Suppressor macrophage (primary cell): Measurements from ENCODE around the gene PHACTR2.
A peak's percentile ranks its signal among the peaks of the same experiment; 100 is the strongest.

Experiments used
- DNase-seq, 4 experiments: peaks; one replicate each; pipeline ENCODE4 v3.0.0-alpha.2; 2020 to 2022

The PHACTR2 gene

DNA sequence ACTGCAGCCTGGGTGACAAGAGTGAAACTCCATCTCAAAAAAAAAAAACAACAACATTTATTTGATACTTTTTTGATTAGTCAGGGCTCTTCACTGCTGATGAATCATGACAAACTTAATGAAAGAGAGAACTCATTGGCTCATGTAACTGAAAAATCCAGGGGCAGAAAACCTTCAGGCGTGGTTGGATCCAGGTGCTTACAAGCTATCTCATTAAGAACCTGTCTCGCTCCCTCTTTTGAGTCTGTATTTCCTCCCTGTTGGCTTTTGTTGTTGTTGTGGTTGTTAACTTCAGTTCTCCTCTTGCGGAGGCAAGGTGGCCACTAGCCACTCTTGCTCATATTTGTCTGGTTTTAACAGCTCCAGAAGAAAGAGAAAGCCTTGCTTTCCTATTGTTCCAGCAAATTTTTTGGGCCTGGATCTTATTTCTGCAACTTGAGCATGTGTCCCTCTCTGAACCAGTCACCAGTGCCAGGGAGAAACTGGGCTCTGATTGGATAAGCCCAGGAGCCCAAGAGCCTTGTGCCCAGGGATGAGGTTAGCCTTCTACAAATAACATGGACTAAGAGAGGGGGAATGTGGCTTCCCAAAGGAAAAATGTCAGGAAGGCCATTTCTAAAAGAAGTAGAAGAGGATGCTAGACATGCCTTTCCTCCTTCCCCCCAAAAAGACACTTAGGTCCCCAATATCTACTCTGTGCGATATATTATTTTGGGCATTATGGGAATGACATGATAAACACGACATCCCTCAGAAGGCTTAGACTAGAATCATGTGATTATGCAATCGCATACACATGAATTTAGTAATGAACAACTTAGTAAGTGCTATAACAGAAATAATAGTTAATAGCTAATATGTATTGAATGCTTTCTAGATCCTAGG is 64.5 kb downstream of the PHACTR2 start:
- DNase-seq, result peak in 1 of 4 experiments; percentile 4

DNA sequence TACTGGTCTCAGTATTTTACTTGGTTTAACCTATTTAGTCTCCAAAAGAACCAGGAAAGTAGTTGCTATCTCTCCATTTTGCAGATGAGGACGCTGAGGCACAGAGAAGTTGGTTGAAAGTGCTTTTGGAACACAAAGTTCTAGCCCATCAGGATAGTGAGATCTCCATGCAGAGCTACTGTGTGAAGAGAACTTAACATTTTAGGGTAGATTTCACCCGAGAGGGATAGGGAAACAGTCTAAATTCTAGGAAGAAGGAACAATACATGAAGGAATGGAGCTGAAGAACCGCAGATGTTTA is 65.1 kb downstream of the PHACTR2 start:
- DNase-seq, result no peak

DNA sequence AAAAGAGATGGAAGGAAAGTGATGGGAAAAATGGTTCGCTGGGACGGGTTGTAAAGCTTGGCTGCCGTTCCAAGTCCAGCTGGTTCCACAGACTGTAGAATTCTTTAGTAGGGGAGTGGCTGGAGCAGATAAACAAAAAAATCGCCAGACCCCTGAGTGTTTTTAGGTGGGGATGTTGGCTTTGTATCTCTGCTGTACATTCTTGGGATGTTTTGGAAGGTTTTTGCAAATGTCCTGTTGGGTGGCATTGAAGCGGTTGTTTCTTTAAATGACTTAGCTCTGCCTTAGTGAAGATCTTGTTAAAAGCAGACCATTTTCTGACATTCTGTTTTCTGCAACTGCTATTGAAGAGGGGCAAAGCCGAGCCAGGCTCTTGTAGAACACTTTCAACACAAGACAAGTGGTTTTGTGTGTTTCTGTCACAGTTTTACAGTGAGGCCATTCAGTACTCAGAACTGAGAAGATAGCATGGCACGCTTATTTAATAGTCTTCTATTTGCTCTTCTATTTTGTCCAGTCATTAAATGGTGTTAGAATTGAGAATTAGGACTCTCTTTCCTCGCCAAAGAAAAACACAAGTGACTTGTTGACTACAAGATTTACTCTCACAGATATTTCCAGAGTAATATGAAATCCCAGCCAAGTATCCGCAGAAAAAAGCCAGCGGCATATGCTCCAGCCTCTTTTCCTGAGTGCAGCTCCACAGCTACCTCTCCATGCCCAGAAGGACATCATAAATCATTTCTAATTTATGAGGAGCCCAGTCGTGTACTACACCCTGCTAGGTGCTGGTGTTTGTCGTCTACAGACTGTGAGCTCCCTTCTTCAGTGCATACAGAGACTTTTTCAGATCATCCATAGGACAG is 65.8 kb downstream of the PHACTR2 start:
- DNase-seq, result no peak

DNA sequence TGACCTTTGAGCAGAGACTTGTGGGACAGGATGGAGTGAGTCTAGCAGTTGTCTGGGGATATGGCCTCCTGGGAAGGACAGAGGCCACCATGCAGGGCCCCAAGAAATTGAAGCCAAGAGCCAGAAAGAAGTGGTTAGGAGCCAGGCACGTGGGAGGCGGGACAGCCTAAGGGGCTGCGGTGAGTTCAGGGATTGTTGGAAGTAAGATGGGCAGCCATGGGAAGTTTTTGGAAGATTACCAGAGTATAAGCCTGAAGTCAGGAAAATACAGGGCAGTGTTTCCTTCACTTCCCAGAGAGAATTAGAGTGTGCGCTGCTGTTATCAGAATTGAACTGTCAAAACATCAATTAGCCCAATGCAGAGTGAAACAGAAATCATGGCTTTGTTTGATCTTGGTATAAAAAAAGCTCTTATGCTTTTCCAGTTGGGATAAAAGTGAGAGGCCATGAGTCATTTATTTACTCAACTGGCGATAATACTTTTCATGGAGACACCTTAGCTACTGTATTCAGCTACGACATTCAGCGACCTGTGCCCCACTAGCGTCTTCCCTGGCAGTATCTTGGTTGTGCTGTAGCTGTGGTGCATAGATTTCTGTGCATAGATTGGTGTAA is 66.9 kb downstream of the PHACTR2 start:
- DNase-seq, result no peak

DNA sequence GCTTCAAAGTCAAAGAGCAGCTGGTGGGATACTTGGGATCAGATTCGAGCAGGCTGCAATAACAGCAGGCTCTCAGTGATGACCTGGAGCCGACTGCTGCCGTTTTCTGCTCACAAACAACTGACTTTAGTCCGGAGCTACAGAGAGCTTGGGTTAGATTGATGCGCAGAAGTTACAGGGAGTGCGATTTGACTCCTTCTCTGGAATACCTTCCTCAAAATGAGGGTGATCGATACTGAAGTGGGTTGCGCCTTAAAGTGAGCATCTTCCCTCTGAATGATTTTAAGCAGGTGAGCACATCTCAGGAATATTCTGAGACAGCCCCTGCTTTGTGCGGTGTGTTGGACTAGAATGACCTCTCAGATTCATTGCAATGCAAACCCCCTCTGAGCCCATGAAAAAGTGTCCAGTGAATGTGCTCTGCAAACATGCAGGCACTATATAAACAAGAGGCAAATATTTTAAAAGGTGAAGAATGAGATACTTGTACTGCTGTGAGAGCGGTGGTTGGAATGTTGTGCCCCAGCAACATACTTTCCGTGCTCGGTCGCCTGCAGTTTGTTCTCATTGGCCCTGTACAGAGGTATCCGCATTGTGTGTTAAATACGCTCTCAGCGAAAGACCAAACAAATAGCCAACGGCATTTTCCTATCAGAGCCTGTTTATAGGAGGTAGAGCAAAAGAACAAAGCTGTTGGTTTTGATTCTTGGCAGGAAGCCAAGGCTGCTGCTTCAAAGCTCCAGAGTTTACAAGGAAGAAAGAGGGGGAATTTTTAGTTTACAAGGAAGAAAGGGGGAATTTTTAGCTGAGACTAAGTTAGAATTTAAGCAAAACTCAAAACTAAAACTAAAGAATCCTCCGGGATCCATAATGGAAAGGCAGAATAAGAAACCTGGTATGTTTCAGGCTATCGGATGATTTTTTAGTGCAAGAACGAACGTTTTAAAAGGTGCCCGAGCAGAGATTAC is 67.7 kb downstream of the PHACTR2 start:
- DNase-seq, result no peak

DNA sequence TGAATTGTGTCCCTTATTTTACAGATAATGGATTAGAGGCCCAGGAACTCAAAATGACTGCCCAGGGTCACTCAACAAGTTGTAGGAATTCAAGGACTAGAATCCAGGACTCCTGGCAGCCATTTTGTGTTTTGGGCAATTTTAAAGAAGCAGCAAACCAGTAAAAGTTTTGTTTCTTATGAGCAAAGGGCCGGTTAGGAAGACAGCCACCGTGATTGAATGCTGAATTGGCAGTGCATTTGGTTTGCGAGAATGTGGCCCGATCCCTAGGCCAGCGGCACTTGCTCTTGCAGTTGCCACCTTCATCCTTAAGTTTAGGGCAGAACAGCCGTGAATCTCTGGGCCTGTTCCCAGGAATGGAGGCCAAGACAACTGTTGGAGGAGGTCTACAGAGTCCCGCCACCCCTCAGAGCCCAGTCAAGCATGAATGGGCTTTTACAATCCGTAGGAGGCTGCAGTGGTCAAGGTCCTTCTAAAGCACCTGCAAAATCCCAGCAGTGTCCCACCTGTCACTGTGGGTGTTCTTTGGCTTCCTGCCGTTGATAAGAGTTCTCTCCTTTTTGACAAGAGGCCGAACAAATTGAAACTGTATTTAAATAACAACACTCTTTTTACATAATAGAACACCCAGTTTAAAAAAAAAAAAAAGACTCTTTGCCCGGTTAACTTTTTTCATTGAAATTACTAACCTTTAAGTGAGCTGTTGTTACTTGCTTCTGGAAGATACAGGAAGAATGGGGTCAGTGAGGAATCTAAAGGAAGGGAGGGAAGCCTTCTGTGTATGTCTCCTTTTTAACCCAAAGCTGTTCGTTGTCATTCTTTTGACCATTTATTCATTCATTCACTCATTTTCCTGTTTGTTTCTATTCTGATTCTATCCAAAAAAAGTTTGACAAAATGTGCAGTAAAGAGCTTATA is 68.7 kb downstream of the PHACTR2 start:
- no peak for DNase-seq

DNA sequence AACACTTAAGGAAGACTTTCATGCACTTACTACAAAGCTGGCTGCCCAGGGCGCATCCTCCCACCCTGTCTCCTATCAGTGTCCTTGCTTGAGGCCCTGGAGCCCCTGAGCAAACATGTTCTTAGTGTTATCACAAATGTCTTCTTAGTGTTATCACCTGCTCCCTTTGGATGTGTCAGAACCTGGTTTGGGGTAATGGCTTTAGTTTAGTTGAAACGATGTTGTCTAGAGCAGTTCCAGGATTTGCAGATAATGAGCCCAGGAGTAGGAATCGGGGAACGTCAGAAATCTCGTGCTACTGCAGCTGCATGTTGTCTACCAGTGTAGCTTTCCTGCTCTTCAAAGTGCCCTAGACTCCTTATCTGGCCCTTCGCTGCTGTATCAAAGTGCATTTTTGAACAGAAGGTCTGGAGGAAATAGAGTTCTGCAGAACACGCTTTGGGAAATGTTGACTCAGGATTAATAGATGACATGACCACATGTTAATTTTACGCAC is 69.6 kb downstream of the PHACTR2 start:
- DNase-seq, result no peak

DNA sequence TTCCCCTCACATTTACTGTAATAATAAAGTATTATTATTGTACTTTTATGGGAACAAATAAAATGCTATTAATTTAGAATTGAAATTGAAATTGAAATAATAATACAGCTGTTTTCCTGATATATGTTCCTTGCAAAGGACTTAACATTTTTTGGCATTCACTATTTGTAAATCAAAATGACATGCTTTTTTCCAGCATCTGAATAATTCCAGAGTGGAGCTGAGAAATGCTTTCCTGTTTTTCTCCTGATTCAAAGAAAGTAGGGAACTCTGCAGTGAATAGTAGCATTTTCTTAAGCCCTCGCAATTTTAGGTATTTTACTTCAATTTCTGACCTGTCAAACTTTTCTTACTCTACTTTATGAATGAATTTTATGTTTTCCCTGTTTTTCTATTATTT is 72.1 kb downstream of the PHACTR2 start:
- DNase-seq, result no peak

DNA sequence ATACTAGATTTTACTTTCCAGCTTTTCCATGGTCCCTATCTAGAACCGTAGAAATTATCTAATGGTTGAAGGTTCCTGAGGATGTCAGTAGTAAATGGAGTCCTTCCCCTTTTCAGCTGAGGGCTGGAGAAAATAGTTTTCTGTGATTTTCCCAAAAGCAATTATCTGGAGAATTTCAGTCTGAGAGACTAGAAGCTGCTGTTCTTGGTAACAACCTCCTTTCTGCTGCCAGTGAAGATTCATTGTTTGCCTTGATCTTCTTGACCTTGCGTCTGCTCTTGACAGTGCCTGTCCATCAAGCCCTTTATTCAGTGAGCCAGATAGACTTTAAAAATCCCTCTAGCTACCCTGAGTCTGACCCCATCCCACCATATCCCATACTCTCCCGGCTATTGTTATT is 73.1 kb downstream of the PHACTR2 start:
- DNase-seq, result no peak

DNA sequence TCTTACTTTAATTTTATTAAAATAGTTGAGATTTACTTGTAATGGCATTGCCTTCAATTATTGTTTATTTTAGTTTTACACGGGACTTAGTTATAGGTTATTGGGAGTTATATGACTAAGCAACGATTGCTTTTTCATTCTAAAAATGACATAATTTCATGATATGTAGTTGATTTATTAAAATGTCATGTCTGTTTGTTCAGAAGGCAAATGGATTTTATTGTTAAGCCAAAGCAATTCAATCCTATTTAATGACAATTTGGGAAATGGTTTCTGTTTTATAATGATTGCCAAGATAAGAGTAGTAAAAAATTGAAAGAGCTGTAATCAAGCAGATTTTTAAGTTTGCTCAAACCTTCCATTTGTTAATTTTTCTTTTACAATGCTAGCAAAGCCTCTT is 74.7 kb downstream of the PHACTR2 start:
- no peak for DNase-seq

DNA sequence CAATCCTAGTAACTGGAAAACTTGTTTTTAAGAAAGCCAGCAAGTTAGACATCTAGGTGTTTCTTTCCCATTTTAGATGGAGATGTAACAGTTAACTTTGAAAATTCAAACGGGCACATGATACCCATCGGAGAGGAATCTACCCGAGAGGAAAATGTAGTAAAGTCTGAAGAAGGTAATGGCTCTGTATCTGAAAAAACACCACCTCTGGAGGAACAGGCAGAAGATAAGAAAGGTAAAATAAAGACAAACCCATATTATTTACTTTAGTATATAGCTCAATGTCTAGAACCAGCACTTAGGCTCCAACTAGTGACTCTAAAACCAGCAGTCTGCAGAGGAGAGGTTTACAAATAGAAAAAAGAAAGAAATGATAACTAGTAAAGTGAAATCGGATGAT is 75.9 kb downstream of the PHACTR2 start:
- no peak for DNase-seq

DNA sequence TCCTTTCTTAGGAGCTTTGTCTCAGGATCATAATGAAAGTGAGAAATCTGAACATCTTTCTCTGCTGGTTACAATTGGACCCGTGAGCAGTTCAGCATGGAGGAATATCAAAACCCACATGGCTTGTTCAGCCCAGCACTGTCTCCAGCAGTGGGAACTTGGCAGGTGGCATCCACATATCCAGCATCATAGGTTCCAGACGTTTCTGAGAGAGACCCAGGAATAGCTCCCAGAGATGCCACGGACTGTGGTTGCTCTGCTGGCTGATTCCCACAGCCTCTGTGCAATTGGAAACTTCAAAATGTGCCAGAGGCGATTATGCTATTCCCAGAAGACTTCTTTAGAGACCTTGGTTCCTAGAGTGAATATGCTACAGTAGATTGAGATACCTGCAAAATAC is 76.4 kb downstream of the PHACTR2 start:
- DNase-seq, result no peak

DNA sequence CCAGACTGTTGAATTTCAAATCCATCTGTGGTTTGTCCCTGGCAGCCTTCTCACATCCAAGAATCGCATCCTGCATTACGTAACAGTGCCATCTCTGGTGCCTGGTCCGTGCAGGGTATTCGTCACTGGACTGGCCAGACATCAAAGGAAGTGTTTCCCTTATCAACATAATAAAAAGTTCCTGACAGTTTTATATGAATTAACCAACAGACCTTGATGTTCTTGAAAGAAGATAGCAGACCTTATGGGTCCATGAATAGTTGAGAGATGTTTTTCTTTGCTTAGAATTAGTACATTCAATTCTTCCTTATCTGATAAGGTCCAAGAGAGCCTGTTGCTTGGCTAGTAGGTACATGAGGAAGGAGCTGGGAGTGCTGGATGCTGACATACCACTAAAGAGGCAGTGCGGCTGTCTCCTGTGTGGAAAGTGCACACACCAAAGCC is 77.6 kb downstream of the PHACTR2 start:
- no peak for DNase-seq

DNA sequence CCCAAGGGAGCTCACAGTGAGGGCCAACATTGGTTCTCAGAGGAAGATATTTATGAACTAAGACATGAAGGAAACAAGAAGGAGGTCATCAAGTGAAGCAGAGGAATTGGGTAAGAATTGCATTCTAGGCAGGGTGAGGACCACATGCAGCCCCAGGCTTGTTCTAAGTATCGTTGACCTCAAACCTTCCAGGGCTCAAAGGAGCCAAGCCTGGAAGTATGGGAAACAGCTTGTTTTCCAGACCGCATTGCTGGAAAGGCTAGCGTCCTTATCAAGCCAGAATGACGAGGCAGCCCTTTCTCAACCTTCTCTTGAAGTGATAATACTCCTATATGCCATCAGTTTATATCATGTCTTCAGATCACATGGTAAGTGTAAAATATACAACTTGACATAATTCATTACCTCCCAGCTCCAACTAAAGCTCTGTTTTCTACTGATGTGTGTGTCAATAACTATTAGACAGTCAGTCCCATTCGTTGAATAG is 79.6 kb downstream of the PHACTR2 start:
- no peak for DNase-seq

DNA sequence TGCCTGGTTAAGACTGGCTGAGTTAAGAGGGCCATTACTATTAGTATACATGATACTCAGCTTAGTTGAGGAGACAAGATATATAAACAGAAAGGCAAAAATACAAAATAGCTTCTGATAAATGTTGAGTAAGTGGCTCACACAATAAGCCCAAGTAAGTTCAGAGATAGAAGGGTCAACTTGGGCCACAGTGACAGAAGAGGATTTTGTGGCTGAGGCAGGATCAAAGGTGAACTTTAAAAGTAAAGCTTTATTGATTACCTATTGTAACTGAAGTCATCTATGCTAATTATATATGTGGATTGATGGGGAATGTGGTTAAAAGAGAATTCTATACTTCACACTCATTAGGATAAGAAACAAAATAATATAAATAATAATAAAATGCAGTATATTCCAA is 80.8 kb downstream of the PHACTR2 start:
- DNase-seq, result no peak

DNA sequence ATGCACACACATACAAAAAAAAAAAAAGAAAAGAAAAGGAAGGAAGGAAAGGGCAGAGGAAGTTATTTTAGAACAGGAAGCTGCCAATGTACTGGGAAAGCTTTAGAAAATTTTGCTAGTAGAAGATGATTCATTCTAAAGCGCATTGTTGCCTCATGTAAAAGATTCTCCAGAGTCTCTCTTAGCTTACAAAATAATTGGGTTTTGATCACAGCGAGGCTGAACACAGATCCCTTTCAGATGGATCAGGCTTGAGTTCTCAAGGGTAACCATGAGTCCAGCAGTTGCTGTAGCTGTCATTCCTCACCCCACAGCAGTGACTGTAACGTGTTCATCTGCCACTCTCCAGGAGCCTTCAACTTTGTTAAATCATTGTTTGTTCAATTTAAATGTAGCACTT is 81.9 kb downstream of the PHACTR2 start:
- DNase-seq, result peak; percentile 3 to 63 (median 35)

DNA sequence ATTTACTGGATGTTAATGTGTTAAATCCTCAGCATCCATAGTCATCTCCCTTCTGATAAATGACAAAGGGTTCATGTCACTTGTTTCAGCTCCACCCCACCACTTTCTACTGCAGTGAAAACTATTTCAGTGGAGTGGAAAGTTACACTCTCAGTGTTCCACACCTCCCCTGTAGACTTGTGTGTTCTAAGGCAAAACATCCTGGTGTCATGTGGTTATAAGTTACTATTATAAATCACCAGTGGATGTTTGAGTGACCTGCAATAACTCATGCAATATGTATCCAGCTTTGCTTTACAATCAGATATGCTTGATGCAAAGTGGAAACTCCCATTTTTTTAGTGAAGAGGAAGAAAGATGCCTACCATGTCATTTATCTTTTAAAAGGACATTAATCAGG is 83.3 kb downstream of the PHACTR2 start:
- DNase-seq, result no peak

DNA sequence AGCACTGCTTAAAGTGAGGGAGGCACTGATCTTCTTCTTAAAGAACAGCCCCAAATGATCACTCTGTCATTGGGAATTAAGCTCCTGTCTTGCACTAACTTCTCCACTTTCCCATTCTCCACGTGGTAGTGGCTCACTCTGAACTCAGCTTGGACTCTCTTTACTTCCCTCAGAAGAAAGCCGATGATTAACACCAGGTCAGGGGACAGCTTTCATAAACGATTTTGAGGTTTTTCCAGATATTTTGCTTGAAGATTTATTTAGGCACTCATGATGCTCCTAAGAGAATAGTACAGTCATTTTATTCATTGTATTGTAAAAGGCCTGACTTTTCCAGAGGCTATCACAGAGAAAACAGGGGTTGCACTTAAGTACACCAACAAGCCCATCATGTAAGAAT is 84.4 kb downstream of the PHACTR2 start:
- no peak for DNase-seq

DNA sequence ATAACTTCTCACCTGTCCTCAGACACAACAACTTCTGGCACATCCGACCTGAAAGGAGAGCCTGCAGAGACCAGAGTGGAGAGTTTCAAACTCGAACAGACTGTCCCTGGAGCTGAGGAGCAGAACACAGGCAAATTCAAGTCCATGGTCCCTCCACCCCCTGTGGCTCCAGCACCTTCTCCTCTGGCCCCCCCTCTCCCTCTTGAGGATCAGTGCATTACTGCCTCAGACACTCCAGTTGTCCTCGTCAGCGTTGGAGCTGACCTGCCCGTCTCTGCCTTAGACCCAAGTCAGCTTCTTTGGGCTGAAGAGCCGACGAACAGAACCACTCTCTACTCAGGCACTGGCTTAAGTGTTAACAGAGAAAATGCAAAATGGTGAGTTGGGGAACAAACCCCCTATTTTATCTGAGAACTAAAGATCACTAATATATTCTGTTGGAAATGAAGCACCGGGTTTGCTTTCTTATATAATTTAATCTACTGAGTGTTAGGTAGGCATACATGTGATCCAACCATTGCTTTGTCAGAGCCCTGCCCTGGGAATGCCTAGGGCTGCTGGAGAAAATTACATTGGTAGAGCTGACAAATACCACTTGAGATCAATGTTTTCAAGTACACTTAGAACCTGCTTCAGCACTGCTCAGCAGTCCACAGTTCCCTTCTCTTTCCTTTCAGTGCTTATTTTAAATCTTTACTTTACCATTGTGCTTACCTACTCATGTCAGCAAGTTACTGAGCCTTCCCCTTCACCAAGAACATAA is 87.8 kb downstream of the PHACTR2 start:
- no peak for DNase-seq

DNA sequence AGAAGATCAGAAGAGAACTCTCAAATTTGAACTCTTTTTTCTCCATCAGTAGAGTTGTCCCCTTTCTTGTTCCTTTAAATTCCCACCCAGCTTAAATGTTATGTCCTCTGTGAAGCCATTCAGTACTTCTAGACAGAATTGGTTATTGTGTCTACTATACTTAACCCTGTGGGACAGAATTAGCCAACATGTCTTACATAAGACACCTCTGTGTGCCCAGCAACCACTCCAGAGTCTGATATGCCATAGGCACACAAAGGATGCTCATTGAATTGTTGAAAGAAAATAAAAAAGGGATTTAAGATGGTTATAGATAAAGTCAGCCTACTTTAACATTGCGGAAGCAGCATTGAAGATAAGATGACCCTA is 88.4 kb downstream of the PHACTR2 start:
- no peak for DNase-seq
